ENCODE measurements around the gene OR10A6. TPM values are rescaled to one million over a fixed set of nuclear protein-coding genes. Genes with fewer than 3 reads are reported as not detected.
A peak's percentile ranks its signal among the peaks of the same experiment; 100 is the strongest.

The OR10A6 gene
- total and polyA plus RNA-seq, 2 experiments from 2014 or later, result 0.23 TPM; not detected in 1

- H3K36me3 ChIP-seq (ENCODE audit: insufficient read depth), result no peaks in the 10 kb centered on the region
- H3K4me3 ChIP-seq, result peak overlapping the region; percentile 47
- H3K27ac Mint-ChIP-seq, result no peak overlapping the region
- DNase-seq (ENCODE audit: low spot score) (no peak), ATAC-seq (no peak)
- no peak overlapping the region for H2AFZ ChIP-seq
- no peaks in the 10 kb centered on the region for H3K27me3 ChIP-seq (ENCODE audit: insufficient read depth)
- peaks cover 6% of the 10 kb centered on the region for H3K27me3 Mint-ChIP-seq (ENCODE audit: insufficient read depth, low read depth, poor library complexity)
- peaks cover 41% of the 10 kb centered on the region for H3K4me1 Mint-ChIP-seq
- H4K20me1 ChIP-seq (replicated peaks; ENCODE audit: insufficient read depth), result no peaks in the 10 kb centered on the region
- TF ChIP-seq ETS1 (IDR thresholded peaks at IDR 0.05), result no peak
- TF ChIP-seq ZNF114 (CRISPR knock-in tag; IDR thresholded peaks at IDR 0.05), result no peak
- TF ChIP-seq EZH2 (IDR thresholded peaks at IDR 0.05; ENCODE audit: low read depth, unreplicated experiment), result no peak
- TF ChIP-seq, protein P1, sequence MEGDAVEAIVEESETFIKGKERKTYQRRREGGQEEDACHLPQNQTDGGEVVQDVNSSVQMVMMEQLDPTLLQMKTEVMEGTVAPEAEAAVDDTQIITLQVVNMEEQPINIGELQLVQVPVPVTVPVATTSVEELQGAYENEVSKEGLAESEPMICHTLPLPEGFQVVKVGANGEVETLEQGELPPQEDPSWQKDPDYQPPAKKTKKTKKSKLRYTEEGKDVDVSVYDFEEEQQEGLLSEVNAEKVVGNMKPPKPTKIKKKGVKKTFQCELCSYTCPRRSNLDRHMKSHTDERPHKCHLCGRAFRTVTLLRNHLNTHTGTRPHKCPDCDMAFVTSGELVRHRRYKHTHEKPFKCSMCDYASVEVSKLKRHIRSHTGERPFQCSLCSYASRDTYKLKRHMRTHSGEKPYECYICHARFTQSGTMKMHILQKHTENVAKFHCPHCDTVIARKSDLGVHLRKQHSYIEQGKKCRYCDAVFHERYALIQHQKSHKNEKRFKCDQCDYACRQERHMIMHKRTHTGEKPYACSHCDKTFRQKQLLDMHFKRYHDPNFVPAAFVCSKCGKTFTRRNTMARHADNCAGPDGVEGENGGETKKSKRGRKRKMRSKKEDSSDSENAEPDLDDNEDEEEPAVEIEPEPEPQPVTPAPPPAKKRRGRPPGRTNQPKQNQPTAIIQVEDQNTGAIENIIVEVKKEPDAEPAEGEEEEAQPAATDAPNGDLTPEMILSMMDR (conservative IDR thresholded peaks at IDR 0.05; ENCODE audit: low read depth in 2 of 2), result no peak
- TF ChIP-seq ZNF331 (CRISPR knock-in tag; IDR thresholded peaks at IDR 0.05; ENCODE audit: low read depth), result no peak
- TF ChIP-seq REST (IDR thresholded peaks at IDR 0.05; ENCODE audit: unreplicated experiment), result no peak
- TF ChIP-seq, protein P2, sequence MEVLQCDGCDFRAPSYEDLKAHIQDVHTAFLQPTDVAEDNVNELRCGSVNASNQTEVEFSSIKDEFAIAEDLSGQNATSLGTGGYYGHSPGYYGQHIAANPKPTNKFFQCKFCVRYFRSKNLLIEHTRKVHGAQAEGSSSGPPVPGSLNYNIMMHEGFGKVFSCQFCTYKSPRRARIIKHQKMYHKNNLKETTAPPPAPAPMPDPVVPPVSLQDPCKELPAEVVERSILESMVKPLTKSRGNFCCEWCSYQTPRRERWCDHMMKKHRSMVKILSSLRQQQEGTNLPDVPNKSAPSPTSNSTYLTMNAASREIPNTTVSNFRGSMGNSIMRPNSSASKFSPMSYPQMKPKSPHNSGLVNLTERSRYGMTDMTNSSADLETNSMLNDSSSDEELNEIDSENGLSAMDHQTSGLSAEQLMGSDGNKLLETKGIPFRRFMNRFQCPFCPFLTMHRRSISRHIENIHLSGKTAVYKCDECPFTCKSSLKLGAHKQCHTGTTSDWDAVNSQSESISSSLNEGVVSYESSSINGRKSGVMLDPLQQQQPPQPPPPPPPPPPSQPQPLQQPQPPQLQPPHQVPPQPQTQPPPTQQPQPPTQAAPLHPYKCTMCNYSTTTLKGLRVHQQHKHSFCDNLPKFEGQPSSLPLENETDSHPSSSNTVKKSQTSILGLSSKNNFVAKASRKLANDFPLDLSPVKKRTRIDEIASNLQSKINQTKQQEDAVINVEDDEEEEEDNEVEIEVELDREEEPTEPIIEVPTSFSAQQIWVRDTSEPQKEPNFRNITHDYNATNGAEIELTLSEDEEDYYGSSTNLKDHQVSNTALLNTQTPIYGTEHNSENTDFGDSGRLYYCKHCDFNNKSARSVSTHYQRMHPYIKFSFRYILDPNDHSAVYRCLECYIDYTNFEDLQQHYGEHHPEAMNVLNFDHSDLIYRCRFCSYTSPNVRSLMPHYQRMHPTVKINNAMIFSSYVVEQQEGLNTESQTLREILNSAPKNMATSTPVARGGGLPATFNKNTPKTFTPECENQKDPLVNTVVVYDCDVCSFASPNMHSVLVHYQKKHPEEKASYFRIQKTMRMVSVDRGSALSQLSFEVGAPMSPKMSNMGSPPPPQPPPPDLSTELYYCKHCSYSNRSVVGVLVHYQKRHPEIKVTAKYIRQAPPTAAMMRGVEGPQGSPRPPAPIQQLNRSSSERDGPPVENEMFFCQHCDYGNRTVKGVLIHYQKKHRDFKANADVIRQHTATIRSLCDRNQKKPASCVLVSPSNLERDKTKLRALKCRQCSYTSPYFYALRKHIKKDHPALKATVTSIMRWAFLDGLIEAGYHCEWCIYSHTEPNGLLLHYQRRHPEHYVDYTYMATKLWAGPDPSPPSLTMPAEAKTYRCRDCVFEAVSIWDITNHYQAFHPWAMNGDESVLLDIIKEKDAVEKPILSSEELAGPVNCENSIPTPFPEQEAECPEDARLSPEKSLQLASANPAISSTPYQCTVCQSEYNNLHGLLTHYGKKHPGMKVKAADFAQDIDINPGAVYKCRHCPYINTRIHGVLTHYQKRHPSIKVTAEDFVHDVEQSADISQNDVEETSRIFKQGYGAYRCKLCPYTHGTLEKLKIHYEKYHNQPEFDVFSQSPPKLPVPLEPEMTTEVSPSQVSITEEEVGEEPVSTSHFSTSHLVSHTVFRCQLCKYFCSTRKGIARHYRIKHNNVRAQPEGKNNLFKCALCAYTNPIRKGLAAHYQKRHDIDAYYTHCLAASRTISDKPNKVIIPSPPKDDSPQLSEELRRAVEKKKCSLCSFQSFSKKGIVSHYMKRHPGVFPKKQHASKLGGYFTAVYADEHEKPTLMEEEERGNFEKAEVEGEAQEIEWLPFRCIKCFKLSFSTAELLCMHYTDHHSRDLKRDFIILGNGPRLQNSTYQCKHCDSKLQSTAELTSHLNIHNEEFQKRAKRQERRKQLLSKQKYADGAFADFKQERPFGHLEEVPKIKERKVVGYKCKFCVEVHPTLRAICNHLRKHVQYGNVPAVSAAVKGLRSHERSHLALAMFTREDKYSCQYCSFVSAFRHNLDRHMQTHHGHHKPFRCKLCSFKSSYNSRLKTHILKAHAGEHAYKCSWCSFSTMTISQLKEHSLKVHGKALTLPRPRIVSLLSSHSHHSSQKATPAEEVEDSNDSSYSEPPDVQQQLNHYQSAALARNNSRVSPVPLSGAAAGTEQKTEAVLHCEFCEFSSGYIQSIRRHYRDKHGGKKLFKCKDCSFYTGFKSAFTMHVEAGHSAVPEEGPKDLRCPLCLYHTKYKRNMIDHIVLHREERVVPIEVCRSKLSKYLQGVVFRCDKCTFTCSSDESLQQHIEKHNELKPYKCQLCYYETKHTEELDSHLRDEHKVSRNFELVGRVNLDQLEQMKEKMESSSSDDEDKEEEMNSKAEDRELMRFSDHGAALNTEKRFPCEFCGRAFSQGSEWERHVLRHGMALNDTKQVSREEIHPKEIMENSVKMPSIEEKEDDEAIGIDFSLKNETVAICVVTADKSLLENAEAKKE (CRISPR knock-in tag; IDR thresholded peaks at IDR 0.05), result no peak
- TF ChIP-seq CREB1 (CRISPR knock-in tag; IDR thresholded peaks at IDR 0.05; ENCODE audit: low read depth), result no peak
- TF ChIP-seq EZH2phosphoT487 (IDR thresholded peaks at IDR 0.05; ENCODE audit: unreplicated experiment), result no peak
- TF ChIP-seq JUNB (IDR thresholded peaks at IDR 0.05; ENCODE audit: unreplicated experiment), result no peak
- TF ChIP-seq STAT1 (IDR thresholded peaks at IDR 0.05; ENCODE audit: unreplicated experiment), result no peak
- TF ChIP-seq NANOG (IDR thresholded peaks at IDR 0.05; ENCODE audit: borderline replicate concordance), result no peak
- TF ChIP-seq POLR2AphosphoS5 (IDR thresholded peaks at IDR 0.05; ENCODE audit: low read depth), result no peak
- H3K36me3 Mint-ChIP-seq (ENCODE audit: low read depth), result peaks cover 4% of the 10 kb centered on the region; the same call in 1 of the 3 replicates
- H3K79me2 ChIP-seq (replicated peaks; ENCODE audit: insufficient read depth), result peaks cover 17% of the 10 kb centered on the region
- H3K9me3 Mint-ChIP-seq, result no peaks in the 10 kb centered on the region
- peaks cover 8% of the 10 kb centered on the region for H3K9me2 ChIP-seq (ENCODE audit: insufficient read depth)
- H3K27ac ChIP-seq (ENCODE audit: low read depth), result no peak overlapping the region
- no peak overlapping the region; the same call in 2 of the 3 replicates for H3K4me3 Mint-ChIP-seq
- peaks cover 44% of the 10 kb centered on the region for H3K4me1 ChIP-seq (ENCODE audit: insufficient read depth)
- H3K4me2 ChIP-seq, result peak overlapping the region; percentile 77; the same call in 1 of the 2 replicates
- H3F3A ChIP-seq (replicated peaks; ENCODE audit: low read depth), result 0 out of 2 replicates have a peak, but pooled peaks cover 3% of the 10 kb centered on the region
Measured at GRCh38 chr11:7967826-7968225, 36.8 kb upstream of the OR10A6 start.
